GM12865 (cell line): ENCODE results near the gene ACOX3.

ENCODE experiments used
- DNase-seq: peaks from one replicate; pipeline ENCODE4 v3.0.0; 2010; ENCODE audit warnings: low read depth
- H3K4me3 ChIP-seq: 2 replicates; pipeline ENCODE4 v1.5.1; 2011; ENCODE audit warnings: mild to moderate bottlenecking, low read depth, low read length, control low read depth
- CTCF ChIP-seq: IDR thresholded peaks from 2 replicates; pipeline ENCODE4 v1.5.1; 2011; ENCODE audit warnings: low read length, control low read depth, low read depth, inconsistent platforms; ENCODE audit not compliant: insufficient read depth; ENCODE audit errors: missing control alignments

Gene ACOX3

GRCh38 chr4:8477095-8477635 lies 36.6 kb upstream of the ACOX3 start:
- DNase-seq, result no peak
- H3K4me3 ChIP-seq, result no peak overlapping the region
- TF ChIP-seq CTCF, result no peak

- no peak for DNase-seq
- TF ChIP-seq CTCF, result no peak
- no peak overlapping the region for H3K4me3 ChIP-seq
Measured at GRCh38 chr4:8475751-8476575, 35.4 kb upstream of the ACOX3 start.

- H3K4me3 ChIP-seq, result no peak overlapping the region
- no peak for DNase-seq
- no peak for TF ChIP-seq CTCF
Measured at GRCh38 chr4:8474856-8475255, 34.3 kb upstream of the ACOX3 start.

GRCh38 chr4:8473920-8474590 lies 33.5 kb upstream of the ACOX3 start:
- DNase-seq, result no peak
- TF ChIP-seq CTCF, result no peak
- H3K4me3 ChIP-seq, result no peak overlapping the region

GRCh38 chr4:8473198-8473919 lies 32.8 kb upstream of the ACOX3 start:
- no peak for TF ChIP-seq CTCF
- no peak overlapping the region for H3K4me3 ChIP-seq
- no peak for DNase-seq

GRCh38 chr4:8472689-8473197 lies 32.2 kb upstream of the ACOX3 start:
- no peak for TF ChIP-seq CTCF
- no peak for DNase-seq
- no peak overlapping the region for H3K4me3 ChIP-seq
